GM12892 (cell line): ENCODE results near the gene PET100.

Source experiments
- POLR2A ChIP-seq: IDR thresholded peaks from 2 replicates; pipeline ENCODE4 v1.6.1; 2011; ENCODE audit warnings: low read depth, low read length, control low read depth
- POLR2AphosphoS5 ChIP-seq: IDR thresholded peaks from 2 replicates; pipeline ENCODE4 v1.6.1; 2011; ENCODE audit warnings: low read depth, low read length, control low read depth

DNA sequence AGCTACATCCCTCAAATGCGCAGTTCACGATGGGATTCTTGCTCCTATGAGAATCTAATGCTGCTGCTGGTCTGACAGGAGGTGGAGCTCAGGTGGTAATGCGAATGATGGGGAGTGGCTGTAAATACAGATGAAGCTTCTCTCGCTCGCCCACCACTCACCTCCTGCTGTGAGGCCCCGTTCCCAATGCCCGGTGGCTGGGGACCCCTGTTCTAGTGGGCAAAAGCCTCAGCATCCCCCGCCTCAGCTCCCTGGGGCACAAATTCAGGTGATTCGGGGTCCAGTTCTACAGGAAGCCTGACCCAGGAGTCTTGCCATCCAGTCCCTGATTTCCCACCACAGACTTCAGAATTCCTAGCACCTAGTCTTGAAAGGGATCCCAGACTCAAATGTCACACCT lies 42.9 kb downstream of the PET100 start:
- TF ChIP-seq POLR2AphosphoS5, result no peak
- no peak for TF ChIP-seq POLR2A
